Measurements from ENCODE around the gene CDH4.

The CDH4 gene

GRCh38 chr20:61758564-61759200, 506.6 kb downstream of the CDH4 start:
- Histone ChIP-seq H3K4me3 (ENCODE audit: low read depth in 1 of 5, low read length in 5 of 5) (no peak overlapping the region), H3K9ac (ENCODE audit: low read length in 5 of 5) (no peak overlapping the region), H3K4me1 (ENCODE audit: control insufficient read depth in 5 of 5, insufficient read depth in 5 of 5, low read length in 5 of 5) (no peaks in the 10 kb centered on the region), H3K27me3 (ENCODE audit: control insufficient read depth in 5 of 5, insufficient read depth in 4 of 5, low read length in 5 of 5) (peaks cover 0 to 28% (median 22%) of the 10 kb centered on the region in 5 donors), H3K27ac (ENCODE audit: low read depth, low read length) (no peak overlapping the region), H3K9me3 (ENCODE audit: control insufficient read depth in 5 of 5, low read length in 5 of 5) (no peaks in the 10 kb centered on the region), H3K36me3 (ENCODE audit: control insufficient read depth in 5 of 5, insufficient read depth in 5 of 5, low read length in 5 of 5) (no peaks in the 10 kb centered on the region)

- Histone ChIP-seq H3K27ac (ENCODE audit: low read depth, low read length) (no peak overlapping the region), H3K4me3 (ENCODE audit: low read depth in 1 of 5, low read length in 5 of 5) (no peak overlapping the region), H3K27me3 (ENCODE audit: control insufficient read depth in 5 of 5, insufficient read depth in 4 of 5, low read length in 5 of 5) (peaks cover 5 to 26% (median 22%) of the 10 kb centered on the region in 5 donors), H3K9me3 (ENCODE audit: control insufficient read depth in 5 of 5, low read length in 5 of 5) (no peaks in the 10 kb centered on the region), H3K36me3 (ENCODE audit: control insufficient read depth in 5 of 5, insufficient read depth in 5 of 5, low read length in 5 of 5) (no peaks in the 10 kb centered on the region), H3K4me1 (ENCODE audit: control insufficient read depth in 5 of 5, insufficient read depth in 5 of 5, low read length in 5 of 5) (no peaks in the 10 kb centered on the region), H3K9ac (ENCODE audit: low read length in 5 of 5) (no peak overlapping the region)
Measured at GRCh38 chr20:61759286-61760065, 507.4 kb downstream of the CDH4 start.

GRCh38 chr20:61760321-61760720, 508.3 kb downstream of the CDH4 start:
- Histone ChIP-seq H3K9me3 (ENCODE audit: control insufficient read depth in 5 of 5, low read length in 5 of 5) (no peaks in the 10 kb centered on the region), H3K4me3 (ENCODE audit: low read depth in 1 of 5, low read length in 5 of 5) (no peak overlapping the region), H3K9ac (ENCODE audit: low read length in 5 of 5) (no peak overlapping the region), H3K27me3 (ENCODE audit: control insufficient read depth in 5 of 5, insufficient read depth in 4 of 5, low read length in 5 of 5) (peaks cover 8 to 28% (median 23%) of the 10 kb centered on the region in 5 donors), H3K27ac (ENCODE audit: low read depth, low read length) (no peak overlapping the region), H3K4me1 (ENCODE audit: control insufficient read depth in 5 of 5, insufficient read depth in 5 of 5, low read length in 5 of 5) (no peaks in the 10 kb centered on the region), H3K36me3 (ENCODE audit: control insufficient read depth in 5 of 5, insufficient read depth in 5 of 5, low read length in 5 of 5) (no peaks in the 10 kb centered on the region)

GRCh38 chr20:61760731-61761130, 508.7 kb downstream of the CDH4 start:
- H3K36me3 ChIP-seq (ENCODE audit: control insufficient read depth in 5 of 5, insufficient read depth in 5 of 5, low read length in 5 of 5): no peaks in the 10 kb centered on the region
- H3K9me3 ChIP-seq (ENCODE audit: control insufficient read depth in 5 of 5, low read length in 5 of 5): no peaks in the 10 kb centered on the region
- no peaks in the 10 kb centered on the region for H3K4me1 ChIP-seq (ENCODE audit: control insufficient read depth in 5 of 5, insufficient read depth in 5 of 5, low read length in 5 of 5)
- H3K27ac ChIP-seq (ENCODE audit: low read depth, low read length): no peak overlapping the region
- H3K27me3 ChIP-seq (ENCODE audit: control insufficient read depth in 5 of 5, insufficient read depth in 4 of 5, low read length in 5 of 5): peaks cover 11 to 28% (median 20%) of the 10 kb centered on the region in 5 donors
- no peak overlapping the region for H3K9ac ChIP-seq (ENCODE audit: low read length in 5 of 5)
- H3K4me3 ChIP-seq (ENCODE audit: low read depth in 1 of 5, low read length in 5 of 5): no peak overlapping the region

GRCh38 chr20:61761453-61762166, 509.5 kb downstream of the CDH4 start:
- Histone ChIP-seq H3K36me3 (ENCODE audit: control insufficient read depth in 5 of 5, insufficient read depth in 5 of 5, low read length in 5 of 5) (no peaks in the 10 kb centered on the region), H3K4me3 (ENCODE audit: low read depth in 1 of 5, low read length in 5 of 5) (no peak overlapping the region), H3K27me3 (ENCODE audit: control insufficient read depth in 5 of 5, insufficient read depth in 4 of 5, low read length in 5 of 5) (peaks cover 11 to 25% (median 20%) of the 10 kb centered on the region in 5 donors), H3K9ac (ENCODE audit: low read length in 5 of 5) (no peak overlapping the region), H3K27ac (ENCODE audit: low read depth, low read length) (no peak overlapping the region), H3K4me1 (ENCODE audit: control insufficient read depth in 5 of 5, insufficient read depth in 5 of 5, low read length in 5 of 5) (no peaks in the 10 kb centered on the region), H3K9me3 (ENCODE audit: control insufficient read depth in 5 of 5, low read length in 5 of 5) (no peaks in the 10 kb centered on the region)

- Histone ChIP-seq H3K4me1 (ENCODE audit: control insufficient read depth in 5 of 5, insufficient read depth in 5 of 5, low read length in 5 of 5) (no peaks in the 10 kb centered on the region), H3K9ac (ENCODE audit: low read length in 5 of 5) (no peak overlapping the region), H3K4me3 (ENCODE audit: low read depth in 1 of 5, low read length in 5 of 5) (no peak overlapping the region), H3K9me3 (ENCODE audit: control insufficient read depth in 5 of 5, low read length in 5 of 5) (no peaks in the 10 kb centered on the region), H3K27me3 (ENCODE audit: control insufficient read depth in 5 of 5, insufficient read depth in 4 of 5, low read length in 5 of 5) (peaks cover 11 to 25% (median 23%) of the 10 kb centered on the region in 5 donors), H3K36me3 (ENCODE audit: control insufficient read depth in 5 of 5, insufficient read depth in 5 of 5, low read length in 5 of 5) (no peaks in the 10 kb centered on the region), H3K27ac (ENCODE audit: low read depth, low read length) (no peak overlapping the region)
Measured at GRCh38 chr20:61762167-61762710, 510.2 kb downstream of the CDH4 start.

- H3K9ac ChIP-seq (ENCODE audit: low read length in 5 of 5): no peak overlapping the region
- no peak overlapping the region for H3K4me3 ChIP-seq (ENCODE audit: low read depth in 1 of 5, low read length in 5 of 5)
- no peaks in the 10 kb centered on the region for H3K9me3 ChIP-seq (ENCODE audit: control insufficient read depth in 5 of 5, low read length in 5 of 5)
- peaks cover 11 to 25% (median 24%) of the 10 kb centered on the region in 5 donors for H3K27me3 ChIP-seq (ENCODE audit: control insufficient read depth in 5 of 5, insufficient read depth in 4 of 5, low read length in 5 of 5)
- no peak overlapping the region for H3K27ac ChIP-seq (ENCODE audit: low read depth, low read length)
- H3K4me1 ChIP-seq (ENCODE audit: control insufficient read depth in 5 of 5, insufficient read depth in 5 of 5, low read length in 5 of 5): no peaks in the 10 kb centered on the region
- H3K36me3 ChIP-seq (ENCODE audit: control insufficient read depth in 5 of 5, insufficient read depth in 5 of 5, low read length in 5 of 5): no peaks in the 10 kb centered on the region
Measured at GRCh38 chr20:61762886-61763739, 511.1 kb downstream of the CDH4 start.

GRCh38 chr20:61763740-61764400, 511.8 kb downstream of the CDH4 start:
- no peaks in the 10 kb centered on the region for H3K4me1 ChIP-seq (ENCODE audit: control insufficient read depth in 5 of 5, insufficient read depth in 5 of 5, low read length in 5 of 5)
- H3K36me3 ChIP-seq (ENCODE audit: control insufficient read depth in 5 of 5, insufficient read depth in 5 of 5, low read length in 5 of 5): no peaks in the 10 kb centered on the region
- H3K9ac ChIP-seq (ENCODE audit: low read length in 5 of 5): no peak overlapping the region
- no peaks in the 10 kb centered on the region for H3K9me3 ChIP-seq (ENCODE audit: control insufficient read depth in 5 of 5, low read length in 5 of 5)
- peaks cover 11 to 23% (median 17%) of the 10 kb centered on the region in 5 donors for H3K27me3 ChIP-seq (ENCODE audit: control insufficient read depth in 5 of 5, insufficient read depth in 4 of 5, low read length in 5 of 5)
- H3K4me3 ChIP-seq (ENCODE audit: low read depth in 1 of 5, low read length in 5 of 5): no peak overlapping the region
- H3K27ac ChIP-seq (ENCODE audit: low read depth, low read length): no peak overlapping the region

- no peaks in the 10 kb centered on the region for H3K36me3 ChIP-seq (ENCODE audit: control insufficient read depth in 5 of 5, insufficient read depth in 5 of 5, low read length in 5 of 5)
- no peak overlapping the region for H3K4me3 ChIP-seq (ENCODE audit: low read depth in 1 of 5, low read length in 5 of 5)
- no peak overlapping the region for H3K9ac ChIP-seq (ENCODE audit: low read length in 5 of 5)
- H3K27ac ChIP-seq (ENCODE audit: low read depth, low read length): no peak overlapping the region
- peaks cover 11 to 22% (median 17%) of the 10 kb centered on the region in 5 donors for H3K27me3 ChIP-seq (ENCODE audit: control insufficient read depth in 5 of 5, insufficient read depth in 4 of 5, low read length in 5 of 5)
- no peaks in the 10 kb centered on the region for H3K4me1 ChIP-seq (ENCODE audit: control insufficient read depth in 5 of 5, insufficient read depth in 5 of 5, low read length in 5 of 5)
- H3K9me3 ChIP-seq (ENCODE audit: control insufficient read depth in 5 of 5, low read length in 5 of 5): no peaks in the 10 kb centered on the region
Measured at GRCh38 chr20:61764471-61765025, 512.5 kb downstream of the CDH4 start.

Measured in subcutaneous abdominal adipose tissue (tissue), 5 donors.